Glomerular visceral epithelial cell (primary cell): ENCODE results near the gene UCKL1.

ENCODE experiments used
- DNase-seq: peaks from one replicate; pipeline ENCODE4 v3.0.0-alpha.2; 2016; ENCODE audit errors: extremely low spot score

The UCKL1 gene

DNA sequence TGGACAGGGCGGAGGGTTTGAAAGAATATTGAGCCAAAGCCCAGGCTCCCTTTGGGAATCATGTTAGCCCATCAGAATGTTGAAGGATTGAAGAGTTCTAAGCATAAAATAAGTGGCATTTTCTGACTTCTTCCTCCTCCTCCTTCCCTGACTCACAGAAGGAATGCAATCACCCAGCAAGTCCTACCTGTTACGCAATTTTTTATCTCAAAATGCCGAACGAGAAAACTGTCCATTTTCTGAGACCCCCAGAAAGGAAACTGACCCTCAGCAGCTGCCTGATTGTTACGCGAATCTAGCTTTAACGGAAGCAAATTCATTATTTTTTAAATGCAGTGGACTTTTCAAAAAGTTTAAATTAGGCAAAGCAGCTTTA lies 66.0 kb downstream of the UCKL1 start:
- DNase-seq = no peak
